ENCODE data around the gene ZSWIM5. TPM values are rescaled to one million over a fixed set of nuclear protein-coding genes. Genes with fewer than 3 reads are reported as not detected.

The ZSWIM5 gene
- total and polyA plus RNA-seq, 2 experiments from 2014 or later, result 2.0 to 4.0 TPM

GRCh38 chr1:45200435-45200834 lies 6.0 kb downstream of the ZSWIM5 start:
- TF ChIP-seq EZH2 (IDR thresholded peaks at IDR 0.05; ENCODE audit: borderline replicate concordance), result no peak
- no peak for TF ChIP-seq EZH2phosphoT487 (IDR thresholded peaks at IDR 0.05; ENCODE audit: low read depth, severe bottlenecking, unreplicated experiment)
- TF ChIP-seq, protein P1, sequence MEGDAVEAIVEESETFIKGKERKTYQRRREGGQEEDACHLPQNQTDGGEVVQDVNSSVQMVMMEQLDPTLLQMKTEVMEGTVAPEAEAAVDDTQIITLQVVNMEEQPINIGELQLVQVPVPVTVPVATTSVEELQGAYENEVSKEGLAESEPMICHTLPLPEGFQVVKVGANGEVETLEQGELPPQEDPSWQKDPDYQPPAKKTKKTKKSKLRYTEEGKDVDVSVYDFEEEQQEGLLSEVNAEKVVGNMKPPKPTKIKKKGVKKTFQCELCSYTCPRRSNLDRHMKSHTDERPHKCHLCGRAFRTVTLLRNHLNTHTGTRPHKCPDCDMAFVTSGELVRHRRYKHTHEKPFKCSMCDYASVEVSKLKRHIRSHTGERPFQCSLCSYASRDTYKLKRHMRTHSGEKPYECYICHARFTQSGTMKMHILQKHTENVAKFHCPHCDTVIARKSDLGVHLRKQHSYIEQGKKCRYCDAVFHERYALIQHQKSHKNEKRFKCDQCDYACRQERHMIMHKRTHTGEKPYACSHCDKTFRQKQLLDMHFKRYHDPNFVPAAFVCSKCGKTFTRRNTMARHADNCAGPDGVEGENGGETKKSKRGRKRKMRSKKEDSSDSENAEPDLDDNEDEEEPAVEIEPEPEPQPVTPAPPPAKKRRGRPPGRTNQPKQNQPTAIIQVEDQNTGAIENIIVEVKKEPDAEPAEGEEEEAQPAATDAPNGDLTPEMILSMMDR (IDR thresholded peaks at IDR 0.05; ENCODE audit: poor library complexity), result no peak
- peaks cover 13% of the 10 kb centered on the region for H3K27me3 ChIP-seq
- H3K4me2 ChIP-seq, result no peak overlapping the region
- peaks cover 3% of the 10 kb centered on the region for H3K9me2 ChIP-seq (replicated peaks; ENCODE audit: insufficient read depth)
- no peak overlapping the region for H3K27ac ChIP-seq
- no peaks in the 10 kb centered on the region for H3K4me1 ChIP-seq (ENCODE audit: insufficient read depth)
- H2AFZ ChIP-seq, result no peak overlapping the region
- no peaks in the 10 kb centered on the region for H3K36me3 ChIP-seq (replicated peaks; ENCODE audit: insufficient read depth, low read depth)
- no peaks in the 10 kb centered on the region for H4K20me1 ChIP-seq (ENCODE audit: insufficient read depth, poor library complexity, severe bottlenecking)
- H3K79me2 ChIP-seq, result peaks cover 17% of the 10 kb centered on the region
- H3K9me3 ChIP-seq (ENCODE audit: low read depth), result no peaks in the 10 kb centered on the region
- DNase-seq (ENCODE audit: low spot score), result no peak
- no peak overlapping the region for H3K4me3 ChIP-seq

- no peak overlapping the region for H3K27ac ChIP-seq
- H3K9me3 ChIP-seq (ENCODE audit: low read depth), result no peaks in the 10 kb centered on the region
- H3K4me1 ChIP-seq (ENCODE audit: insufficient read depth), result no peaks in the 10 kb centered on the region
- 80% methylated on average over 2 of the region's 2 CpGs for WGBS (ENCODE audit: low lambda C conversion rate, missing lambda C conversion rate)
- peaks cover 3% of the 10 kb centered on the region for H3K9me2 ChIP-seq (replicated peaks; ENCODE audit: insufficient read depth)
- peaks cover 4% of the 10 kb centered on the region for H3K79me2 ChIP-seq
- no peak overlapping the region for H3K4me2 ChIP-seq
- no peak overlapping the region for H3K4me3 ChIP-seq
- H3K36me3 ChIP-seq (replicated peaks; ENCODE audit: insufficient read depth, low read depth), result no peaks in the 10 kb centered on the region
- TF ChIP-seq EZH2phosphoT487 (IDR thresholded peaks at IDR 0.05; ENCODE audit: low read depth, severe bottlenecking, unreplicated experiment) (no peak), EZH2 (IDR thresholded peaks at IDR 0.05; ENCODE audit: borderline replicate concordance) (no peak)
- TF ChIP-seq, protein P1 (IDR thresholded peaks at IDR 0.05; ENCODE audit: poor library complexity), result no peak
- no peak for DNase-seq (ENCODE audit: low spot score)
- H3K27me3 ChIP-seq, result no peaks in the 10 kb centered on the region
- H2AFZ ChIP-seq, result no peak overlapping the region
- H4K20me1 ChIP-seq (ENCODE audit: insufficient read depth, poor library complexity, severe bottlenecking), result no peaks in the 10 kb centered on the region
Observed at GRCh38 chr1:45198185-45198584, 8.2 kb downstream of the ZSWIM5 start.

DNA sequence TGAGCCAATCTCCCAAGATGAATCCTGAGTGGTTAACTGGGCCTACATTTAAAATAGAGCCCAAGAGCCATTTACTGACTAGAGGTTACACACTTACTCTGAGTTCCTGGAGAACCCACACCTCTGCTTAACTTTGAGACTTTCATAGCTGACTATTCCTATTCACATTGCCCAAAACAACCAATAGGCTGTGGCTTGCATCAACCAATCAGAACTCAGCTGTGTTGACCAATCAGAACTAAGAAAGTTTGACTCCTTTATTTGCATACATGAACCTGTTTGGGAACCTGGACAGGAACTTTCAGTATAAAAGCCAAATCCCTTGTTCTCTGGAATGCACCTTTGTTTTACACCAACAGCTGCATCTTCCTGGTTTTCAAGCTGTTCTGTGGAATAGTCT lies 9.5 kb downstream of the ZSWIM5 start:
- Histone ChIP-seq H3K27me3 (no peaks in the 10 kb centered on the region), H3K27ac (no peak overlapping the region), H3K4me2 (no peak overlapping the region), H4K20me1 (ENCODE audit: insufficient read depth, poor library complexity, severe bottlenecking) (no peaks in the 10 kb centered on the region), H3K4me1 (ENCODE audit: insufficient read depth) (no peaks in the 10 kb centered on the region), H3K9me3 (ENCODE audit: low read depth) (no peaks in the 10 kb centered on the region), H3K36me3 (replicated peaks; ENCODE audit: insufficient read depth, low read depth) (no peaks in the 10 kb centered on the region), H3K79me2 (peaks cover 4% of the 10 kb centered on the region), H2AFZ (no peak overlapping the region), H3K4me3 (no peak overlapping the region), H3K9me2 (replicated peaks; ENCODE audit: insufficient read depth) (peaks cover 3% of the 10 kb centered on the region)
- TF ChIP-seq, protein P1 (IDR thresholded peaks at IDR 0.05; ENCODE audit: poor library complexity), result no peak
- no peak for TF ChIP-seq EZH2phosphoT487 (IDR thresholded peaks at IDR 0.05; ENCODE audit: low read depth, severe bottlenecking, unreplicated experiment)
- no peak for TF ChIP-seq EZH2 (IDR thresholded peaks at IDR 0.05; ENCODE audit: borderline replicate concordance)
- no peak for DNase-seq (ENCODE audit: low spot score)

DNA sequence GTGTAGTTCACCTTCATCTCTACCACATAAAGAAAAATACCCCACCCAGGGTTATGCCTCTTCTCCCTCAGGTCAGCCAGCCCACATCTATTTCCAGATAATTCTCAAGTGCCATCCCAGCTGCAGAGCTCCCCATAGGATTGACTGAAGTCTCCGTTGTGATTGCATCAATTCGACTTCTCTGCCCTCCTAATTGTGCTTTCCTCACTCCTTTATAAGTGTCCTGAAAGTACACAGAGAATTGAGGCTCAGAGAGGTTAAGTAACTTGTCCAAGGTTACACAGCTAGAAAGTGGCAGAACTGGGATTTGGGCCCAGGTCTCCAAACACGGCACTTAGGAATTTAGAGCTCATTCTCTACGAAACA lies 15.0 kb downstream of the ZSWIM5 start:
- no peaks in the 10 kb centered on the region for H3K4me1 ChIP-seq (ENCODE audit: insufficient read depth)
- TF ChIP-seq, protein P1 (IDR thresholded peaks at IDR 0.05; ENCODE audit: poor library complexity), result no peak
- TF ChIP-seq EZH2 (IDR thresholded peaks at IDR 0.05; ENCODE audit: borderline replicate concordance), result no peak
- no peak for TF ChIP-seq EZH2phosphoT487 (IDR thresholded peaks at IDR 0.05; ENCODE audit: low read depth, severe bottlenecking, unreplicated experiment)
- 89% methylated on average over 4 of the region's 4 CpGs for WGBS (ENCODE audit: low lambda C conversion rate, missing lambda C conversion rate)
- no peak overlapping the region for H3K4me3 ChIP-seq
- no peak overlapping the region for H2AFZ ChIP-seq
- no peaks in the 10 kb centered on the region for H3K36me3 ChIP-seq (replicated peaks; ENCODE audit: insufficient read depth, low read depth)
- H3K27ac ChIP-seq, result no peak overlapping the region
- no peaks in the 10 kb centered on the region for H3K9me2 ChIP-seq (replicated peaks; ENCODE audit: insufficient read depth)
- H3K27me3 ChIP-seq, result no peaks in the 10 kb centered on the region
- H3K4me2 ChIP-seq, result no peak overlapping the region
- DNase-seq (ENCODE audit: low spot score), result no peak
- no peaks in the 10 kb centered on the region for H3K9me3 ChIP-seq (ENCODE audit: low read depth)
- H3K79me2 ChIP-seq, result no peaks in the 10 kb centered on the region
- H4K20me1 ChIP-seq (ENCODE audit: insufficient read depth, poor library complexity, severe bottlenecking), result no peaks in the 10 kb centered on the region

All from hepatocyte (in vitro differentiated cells).